Hepatocyte (in vitro differentiated cells): ENCODE measurements around the gene PARD3B.

Experiments used
- CTCF ChIP-seq: fragments of 200-600 bp; sonication (generic); IDR thresholded peaks from 2 replicates; pipeline ENCODE4 v1.5.1; 2016; ENCODE audit warnings: antibody characterized with exemption, mild to moderate bottlenecking; ENCODE audit not compliant: poor library complexity
- EZH2 ChIP-seq: fragments of 200-600 bp; sonication (generic); IDR thresholded peaks from 2 replicates; pipeline ENCODE4 v1.6.1; 2016; ENCODE audit warnings: antibody characterized with exemption, mild to moderate bottlenecking, borderline replicate concordance

GRCh38 chr2:204846471-204846870, 301.2 kb downstream of the PARD3B start:
- TF ChIP-seq EZH2 = no peak
- no peak for TF ChIP-seq CTCF
